Measurements from ENCODE around the gene SAMHD1. TPM values are rescaled to one million over a fixed set of nuclear protein-coding genes. Genes with fewer than 3 reads are reported as not detected.
A peak's percentile ranks its signal among the peaks of the same experiment; 100 is the strongest.

The SAMHD1 gene
- total and polyA plus RNA-seq, 4 donors, result 14.7 to 51.2 (median 27.7) TPM

DNA sequence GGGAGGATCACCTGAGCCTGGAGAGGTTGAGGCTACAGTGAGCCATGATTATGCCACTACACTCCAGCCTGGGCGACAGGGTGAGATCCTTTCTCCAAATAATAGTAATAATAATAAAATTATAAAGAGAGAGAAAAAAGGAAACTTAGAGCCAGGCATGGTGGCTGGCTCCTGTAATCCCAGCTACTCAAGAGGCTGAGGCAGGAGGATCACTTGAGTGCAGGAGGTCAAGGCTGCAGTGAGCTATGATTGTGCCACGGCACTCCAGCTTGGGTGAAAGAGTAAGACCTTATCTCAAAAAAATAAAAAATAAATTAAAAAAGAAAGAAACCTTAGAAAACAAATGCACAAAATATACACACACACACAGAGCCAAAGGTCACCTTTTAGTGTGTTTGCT is 5.2 kb upstream of the SAMHD1 start:
- WGBS, result 65% methylated on average over 2 of the region's 2 CpGs
- no peak overlapping the region for H3K4me3 ChIP-seq (ENCODE audit: low read depth in 1 of 3, low read length in 3 of 3)
- no peak overlapping the region for H3K27ac ChIP-seq (ENCODE audit: low read depth in 1 of 2, low read length in 2 of 2)
- DNase-seq (ENCODE audit: low spot score), result no peak
- H3K9me3 ChIP-seq (ENCODE audit: control insufficient read depth in 4 of 4, low read length in 3 of 4), result no peaks in the 10 kb centered on the region
- no peaks in the 10 kb centered on the region for H3K27me3 ChIP-seq (ENCODE audit: control insufficient read depth in 4 of 4, insufficient read depth in 4 of 4, low read length in 3 of 4)
- no peak overlapping the region for H3K9ac ChIP-seq (ENCODE audit: low read depth in 1 of 2, low read length in 2 of 2)
- peaks cover 9 to 33% (median 28%) of the 10 kb centered on the region in 4 donors for H3K4me1 ChIP-seq (ENCODE audit: control insufficient read depth in 4 of 4, insufficient read depth in 4 of 4, low read length in 3 of 4)
- H3K36me3 ChIP-seq (ENCODE audit: control insufficient read depth in 4 of 4, insufficient read depth in 3 of 4, low read depth in 1 of 4, low read length in 3 of 4), result no peaks in the 10 kb centered on the region
- TF ChIP-seq RXRA (IDR thresholded peaks at IDR 0.05) (no peak), HNF4A (conservative IDR thresholded peaks at IDR 0.05) (peak in 1 of 2 donors; percentile 13)

- Histone ChIP-seq H3K9ac (ENCODE audit: low read depth in 1 of 2, low read length in 2 of 2) (no peak overlapping the region), H3K27ac (ENCODE audit: low read depth in 1 of 2, low read length in 2 of 2) (no peak overlapping the region), H3K4me3 (ENCODE audit: low read depth in 1 of 3, low read length in 3 of 3) (no peak overlapping the region), H3K9me3 (ENCODE audit: control insufficient read depth in 4 of 4, low read length in 3 of 4) (no peaks in the 10 kb centered on the region), H3K36me3 (ENCODE audit: control insufficient read depth in 4 of 4, insufficient read depth in 3 of 4, low read depth in 1 of 4, low read length in 3 of 4) (no peaks in the 10 kb centered on the region), H3K27me3 (ENCODE audit: control insufficient read depth in 4 of 4, insufficient read depth in 4 of 4, low read length in 3 of 4) (no peaks in the 10 kb centered on the region), H3K4me1 (ENCODE audit: control insufficient read depth in 4 of 4, insufficient read depth in 4 of 4, low read length in 3 of 4) (peaks cover 9 to 33% (median 28%) of the 10 kb centered on the region in 4 donors)
- TF ChIP-seq REST (IDR thresholded peaks at IDR 0.05), result no peak
- TF ChIP-seq GABPA (IDR thresholded peaks at IDR 0.05 in 1 of 2, conservative IDR thresholded peaks at IDR 0.05 in 1 of 2), result no peak
- TF ChIP-seq, protein P1, sequence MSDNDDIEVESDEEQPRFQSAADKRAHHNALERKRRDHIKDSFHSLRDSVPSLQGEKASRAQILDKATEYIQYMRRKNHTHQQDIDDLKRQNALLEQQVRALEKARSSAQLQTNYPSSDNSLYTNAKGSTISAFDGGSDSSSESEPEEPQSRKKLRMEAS (IDR thresholded peaks at IDR 0.05), result no peak
- TF ChIP-seq, protein P2, sequence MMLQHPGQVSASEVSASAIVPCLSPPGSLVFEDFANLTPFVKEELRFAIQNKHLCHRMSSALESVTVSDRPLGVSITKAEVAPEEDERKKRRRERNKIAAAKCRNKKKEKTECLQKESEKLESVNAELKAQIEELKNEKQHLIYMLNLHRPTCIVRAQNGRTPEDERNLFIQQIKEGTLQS (IDR thresholded peaks at IDR 0.05), result no peak
- no peak for TF ChIP-seq CTCF (IDR thresholded peaks at IDR 0.05; ENCODE audit: low read depth, low read length, missing input control)
- no peak for TF ChIP-seq EGR1 (IDR thresholded peaks at IDR 0.05; ENCODE audit: low read depth in 2 of 2)
- no peak for TF ChIP-seq RXRA (IDR thresholded peaks at IDR 0.05)
- TF ChIP-seq RAD21 (IDR thresholded peaks at IDR 0.05), result no peak
- no peak for TF ChIP-seq SP1 (IDR thresholded peaks at IDR 0.05)
- TF ChIP-seq HNF4G (IDR thresholded peaks at IDR 0.05), result no peak
- no peak for DNase-seq (ENCODE audit: low spot score)
- 75% methylated on average over 3 of the region's 3 CpGs for WGBS
These were observed 4.5 kb upstream of the SAMHD1 start for GRCh38 chr20:36956016-36956415.
